Measurements from ENCODE around the gene PTPRD. TPM values are rescaled to one million over a fixed set of nuclear protein-coding genes. Genes with fewer than 3 reads are reported as not detected.

PTPRD gene
- total and polyA plus RNA-seq, 4 donors: 97.4 to 229 (median 161) TPM

DNA sequence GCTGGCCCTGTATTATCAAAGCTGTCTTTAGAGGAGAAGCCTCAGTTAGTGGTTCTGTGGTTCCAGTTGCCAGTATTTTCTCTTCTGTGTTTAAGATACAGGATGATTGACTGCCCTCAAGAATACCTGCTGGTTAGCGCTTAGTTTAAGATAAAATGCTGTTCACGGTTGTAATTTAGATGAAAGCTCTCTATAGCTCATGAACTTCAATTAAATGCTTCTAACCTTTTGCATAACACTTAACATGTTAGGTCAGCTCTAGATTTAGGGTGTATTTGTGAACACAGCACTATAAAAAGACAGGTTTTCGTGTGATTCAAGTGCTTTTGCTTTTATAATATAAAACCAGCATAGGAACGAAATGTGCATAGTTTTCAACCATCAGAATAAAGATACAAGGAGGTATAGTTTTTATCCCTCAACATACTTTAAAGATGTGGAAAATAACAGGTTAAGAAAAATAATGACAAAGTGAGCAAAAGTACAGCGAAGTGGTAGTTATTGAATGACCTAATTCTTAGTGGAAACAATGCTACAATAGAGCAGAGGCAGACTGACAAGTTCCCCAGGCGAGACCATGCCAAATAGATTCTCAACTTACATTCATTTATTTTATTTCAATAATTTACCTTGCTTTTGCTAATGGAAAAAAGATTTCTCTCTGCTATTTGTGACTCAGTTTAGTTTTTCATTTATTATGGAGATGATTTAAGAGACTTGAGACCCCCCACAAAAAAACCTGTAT is 2210.7 kb downstream of the PTPRD start:
- no CpG with 5 or more reads among the region's 6 CpGs for WGBS (ENCODE audit: insufficient coverage)
- DNase-seq (ENCODE audit: low read depth in 4 of 6, low spot score in 6 of 6): peak in 1 of 6 donors; percentile 14
- H3K27me3 ChIP-seq (ENCODE audit: control insufficient read depth, insufficient read depth, low read length): no peaks in the 10 kb centered on the region
- no peaks in the 10 kb centered on the region for H3K36me3 ChIP-seq (ENCODE audit: control insufficient read depth, insufficient read depth, low read length)
- H3K4me3 ChIP-seq (ENCODE audit: low read depth, low read length): no peak overlapping the region
- no peaks in the 10 kb centered on the region for H3K4me1 ChIP-seq (ENCODE audit: control insufficient read depth, insufficient read depth, low read length)
- H3K9me3 ChIP-seq (ENCODE audit: control insufficient read depth, insufficient read depth, low read length): no peaks in the 10 kb centered on the region
- no peak overlapping the region for H3K27ac ChIP-seq (ENCODE audit: low read depth, low read length)

DNA sequence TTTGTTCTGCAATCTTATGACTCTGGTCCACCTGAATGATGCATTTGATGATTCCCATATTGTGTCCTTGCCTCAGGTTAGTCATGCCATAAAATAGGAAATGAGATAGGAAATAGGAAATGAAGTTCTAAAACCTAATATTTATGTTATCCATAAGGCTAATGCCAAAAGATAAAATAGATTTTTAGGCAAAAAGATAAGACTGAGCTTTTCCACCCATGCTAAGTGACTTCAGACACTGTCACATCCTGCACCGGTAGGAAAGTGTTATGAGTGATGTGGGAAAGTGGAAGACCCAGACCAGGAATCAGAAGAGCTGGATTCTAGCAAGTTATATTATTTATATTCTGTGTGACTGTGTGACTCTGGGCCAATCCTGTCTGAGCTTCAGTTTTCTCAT is 2212.4 kb downstream of the PTPRD start:
- H3K4me3 ChIP-seq (ENCODE audit: low read depth, low read length): no peak overlapping the region
- H3K27ac ChIP-seq (ENCODE audit: low read depth, low read length): no peak overlapping the region
- DNase-seq (ENCODE audit: low read depth in 4 of 6, low spot score in 6 of 6): no peak
- no peaks in the 10 kb centered on the region for H3K9me3 ChIP-seq (ENCODE audit: control insufficient read depth, insufficient read depth, low read length)
- H3K36me3 ChIP-seq (ENCODE audit: control insufficient read depth, insufficient read depth, low read length): no peaks in the 10 kb centered on the region
- H3K27me3 ChIP-seq (ENCODE audit: control insufficient read depth, insufficient read depth, low read length): no peaks in the 10 kb centered on the region
- no CpG with 5 or more reads among the region's 1 CpG for WGBS (ENCODE audit: insufficient coverage)
- no peaks in the 10 kb centered on the region for H3K4me1 ChIP-seq (ENCODE audit: control insufficient read depth, insufficient read depth, low read length)

DNA sequence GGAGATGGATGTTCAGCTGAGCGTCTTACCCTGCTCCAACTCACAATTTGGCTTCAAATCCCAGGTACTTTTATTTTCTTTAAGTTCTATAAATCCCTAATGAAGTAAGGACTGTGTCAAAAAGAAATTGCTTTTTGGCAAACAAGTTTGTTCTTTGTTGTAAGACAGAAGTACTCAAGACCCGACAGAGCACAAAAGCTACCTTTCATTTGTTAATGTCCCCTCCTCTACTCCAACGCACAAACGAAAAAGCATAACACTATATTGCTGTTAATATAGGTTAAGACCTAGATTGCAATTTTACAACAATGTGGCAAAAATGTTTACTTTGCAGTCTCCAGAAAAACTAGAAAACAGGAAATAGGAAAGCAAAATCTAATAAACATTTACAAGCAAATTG is 2217.8 kb downstream of the PTPRD start:
- H3K27me3 ChIP-seq (ENCODE audit: control insufficient read depth, insufficient read depth, low read length): no peaks in the 10 kb centered on the region
- H3K4me3 ChIP-seq (ENCODE audit: low read depth, low read length): no peak overlapping the region
- H3K9me3 ChIP-seq (ENCODE audit: control insufficient read depth, insufficient read depth, low read length): no peaks in the 10 kb centered on the region
- no peaks in the 10 kb centered on the region for H3K4me1 ChIP-seq (ENCODE audit: control insufficient read depth, insufficient read depth, low read length)
- H3K36me3 ChIP-seq (ENCODE audit: control insufficient read depth, insufficient read depth, low read length): no peaks in the 10 kb centered on the region
- DNase-seq (ENCODE audit: low read depth in 4 of 6, low spot score in 6 of 6): no peak
- no CpG with 5 or more reads among the region's 4 CpGs for WGBS (ENCODE audit: insufficient coverage)
- no peak overlapping the region for H3K27ac ChIP-seq (ENCODE audit: low read depth, low read length)

DNA sequence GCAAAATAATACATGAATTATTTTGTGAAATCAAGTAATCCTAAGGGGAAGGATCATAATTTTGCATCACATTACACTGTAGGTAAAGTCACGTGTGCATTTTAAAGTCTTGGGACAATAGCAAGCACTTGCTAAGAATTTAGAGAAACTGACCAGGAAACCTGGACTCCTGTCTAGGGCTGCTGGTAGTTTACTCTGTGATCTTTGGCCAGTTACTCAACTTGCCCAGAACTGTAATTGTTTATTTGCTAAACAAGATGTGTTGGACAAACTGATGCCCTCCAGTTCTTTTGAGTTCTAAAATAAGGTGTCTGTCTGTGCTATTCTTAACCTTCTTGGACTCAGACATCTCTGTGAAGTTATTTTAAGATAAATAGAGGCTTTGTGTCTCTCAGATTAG is 2218.5 kb downstream of the PTPRD start:
- H3K27ac ChIP-seq (ENCODE audit: low read depth, low read length): no peak overlapping the region

DNA sequence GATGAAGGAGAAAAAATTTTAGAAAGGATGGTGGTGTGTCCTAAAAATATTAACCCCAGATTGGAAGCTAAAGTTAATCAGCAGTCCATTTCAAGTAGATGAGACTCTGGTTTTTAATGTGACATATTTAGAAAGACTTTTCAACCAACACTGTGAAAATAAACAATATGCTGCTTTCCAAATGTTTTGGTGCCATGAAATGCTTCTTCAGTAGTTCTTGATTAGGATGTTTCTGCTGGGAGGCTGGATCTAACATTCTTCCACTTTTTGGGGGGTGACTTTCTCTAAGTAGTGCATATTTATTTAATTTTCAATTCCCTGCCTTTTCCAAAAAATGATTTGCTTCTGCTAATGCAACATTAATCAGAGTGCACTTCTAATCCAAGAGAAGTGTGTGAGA is 2219.9 kb downstream of the PTPRD start:
- H3K4me3 ChIP-seq (ENCODE audit: low read depth, low read length): no peak overlapping the region
- no peaks in the 10 kb centered on the region for H3K27me3 ChIP-seq (ENCODE audit: control insufficient read depth, insufficient read depth, low read length)
- no peaks in the 10 kb centered on the region for H3K4me1 ChIP-seq (ENCODE audit: control insufficient read depth, insufficient read depth, low read length)
- DNase-seq (ENCODE audit: low read depth in 4 of 6, low spot score in 6 of 6): no peak
- H3K9me3 ChIP-seq (ENCODE audit: control insufficient read depth, insufficient read depth, low read length): no peaks in the 10 kb centered on the region
- H3K27ac ChIP-seq (ENCODE audit: low read depth, low read length): no peak overlapping the region
- H3K36me3 ChIP-seq (ENCODE audit: control insufficient read depth, insufficient read depth, low read length): no peaks in the 10 kb centered on the region

More for the DNA sequence above, 2218.5 kb downstream of the PTPRD start:
- Histone ChIP-seq H3K4me3 (ENCODE audit: low read depth, low read length) (no peak overlapping the region), H3K4me1 (ENCODE audit: control insufficient read depth, insufficient read depth, low read length) (no peaks in the 10 kb centered on the region), H3K27me3 (ENCODE audit: control insufficient read depth, insufficient read depth, low read length) (no peaks in the 10 kb centered on the region), H3K9me3 (ENCODE audit: control insufficient read depth, insufficient read depth, low read length) (no peaks in the 10 kb centered on the region), H3K36me3 (ENCODE audit: control insufficient read depth, insufficient read depth, low read length) (no peaks in the 10 kb centered on the region)
- DNase-seq (ENCODE audit: low read depth in 4 of 6, low spot score in 6 of 6): no peak
- WGBS (ENCODE audit: insufficient coverage): 83% methylated on average over 1 of the region's 1 CpG

DNA sequence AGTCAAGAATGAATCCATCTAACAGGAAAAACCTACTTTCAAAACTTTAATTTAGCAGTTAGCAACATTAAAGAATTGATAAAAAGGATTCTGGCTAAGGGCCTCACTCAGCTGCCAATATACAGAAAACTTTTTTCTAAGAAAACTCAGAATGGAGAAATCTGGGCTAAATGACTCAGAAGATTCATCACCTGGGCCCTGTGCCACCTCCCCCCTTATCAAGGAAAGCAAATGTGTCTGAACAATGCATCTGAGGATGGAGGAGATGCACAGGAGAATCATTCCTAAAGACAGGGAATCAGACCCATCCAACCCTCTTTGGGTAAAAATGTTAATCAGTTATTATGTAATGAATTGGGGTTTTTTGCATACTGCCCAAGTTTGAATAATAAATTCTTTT is 2221.2 kb downstream of the PTPRD start:
- DNase-seq (ENCODE audit: low read depth in 4 of 6, low spot score in 6 of 6): no peak
- Histone ChIP-seq H3K9me3 (ENCODE audit: control insufficient read depth, insufficient read depth, low read length) (no peaks in the 10 kb centered on the region), H3K4me3 (ENCODE audit: low read depth, low read length) (no peak overlapping the region), H3K4me1 (ENCODE audit: control insufficient read depth, insufficient read depth, low read length) (no peaks in the 10 kb centered on the region), H3K27me3 (ENCODE audit: control insufficient read depth, insufficient read depth, low read length) (no peaks in the 10 kb centered on the region), H3K36me3 (ENCODE audit: control insufficient read depth, insufficient read depth, low read length) (no peaks in the 10 kb centered on the region), H3K27ac (ENCODE audit: low read depth, low read length) (no peak overlapping the region)

DNA sequence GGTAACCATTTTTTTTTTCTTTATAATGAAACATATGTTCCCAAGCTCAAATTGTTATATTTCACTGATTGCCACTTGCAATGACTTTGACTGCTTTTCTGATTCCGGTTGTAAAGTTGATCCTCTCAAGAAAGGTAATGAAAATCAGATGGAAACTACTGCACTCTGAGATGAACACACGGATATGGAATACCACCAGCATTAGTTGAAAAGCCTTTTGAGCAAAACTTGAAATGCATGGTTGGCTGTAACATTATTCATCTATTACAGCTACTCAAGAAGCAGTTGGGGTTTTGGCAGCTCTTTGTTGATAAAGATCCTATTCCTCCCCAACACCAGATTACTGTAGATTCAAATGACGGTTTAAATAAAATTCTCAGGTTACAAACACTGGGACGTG is 2221.7 kb downstream of the PTPRD start:
- no peak for DNase-seq (ENCODE audit: low read depth in 4 of 6, low spot score in 6 of 6)
- Histone ChIP-seq H3K4me3 (ENCODE audit: low read depth, low read length) (no peak overlapping the region), H3K27ac (ENCODE audit: low read depth, low read length) (no peak overlapping the region), H3K27me3 (ENCODE audit: control insufficient read depth, insufficient read depth, low read length) (no peaks in the 10 kb centered on the region), H3K9me3 (ENCODE audit: control insufficient read depth, insufficient read depth, low read length) (no peaks in the 10 kb centered on the region), H3K36me3 (ENCODE audit: control insufficient read depth, insufficient read depth, low read length) (no peaks in the 10 kb centered on the region), H3K4me1 (ENCODE audit: control insufficient read depth, insufficient read depth, low read length) (no peaks in the 10 kb centered on the region)
- 100% methylated on average over 1 of the region's 4 CpGs for WGBS (ENCODE audit: insufficient coverage)

DNA sequence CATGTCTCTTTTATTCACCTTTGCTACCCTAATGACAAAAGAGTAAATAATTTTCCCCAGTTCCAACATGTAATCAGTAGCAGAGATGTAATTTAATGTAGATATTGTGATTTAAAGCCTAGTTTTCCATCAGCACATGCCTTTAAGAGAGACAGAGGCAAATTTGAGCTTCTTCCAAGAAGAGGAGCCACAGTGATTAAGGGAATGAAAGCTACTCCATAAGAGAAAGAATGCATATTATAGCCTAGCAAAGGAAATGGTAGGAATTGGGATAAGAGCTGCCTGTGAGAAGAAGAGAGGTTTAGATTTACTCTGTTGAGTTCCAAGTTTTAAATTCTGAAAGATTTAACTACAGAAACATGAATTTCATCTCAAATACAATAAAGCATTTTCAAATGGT is 2222.2 kb downstream of the PTPRD start:
- no peak for DNase-seq (ENCODE audit: low read depth in 4 of 6, low spot score in 6 of 6)
- Histone ChIP-seq H3K4me3 (ENCODE audit: low read depth, low read length) (no peak overlapping the region), H3K9me3 (ENCODE audit: control insufficient read depth, insufficient read depth, low read length) (no peaks in the 10 kb centered on the region), H3K27me3 (ENCODE audit: control insufficient read depth, insufficient read depth, low read length) (no peaks in the 10 kb centered on the region), H3K27ac (ENCODE audit: low read depth, low read length) (no peak overlapping the region), H3K4me1 (ENCODE audit: control insufficient read depth, insufficient read depth, low read length) (no peaks in the 10 kb centered on the region), H3K36me3 (ENCODE audit: control insufficient read depth, insufficient read depth, low read length) (no peaks in the 10 kb centered on the region)

DNA sequence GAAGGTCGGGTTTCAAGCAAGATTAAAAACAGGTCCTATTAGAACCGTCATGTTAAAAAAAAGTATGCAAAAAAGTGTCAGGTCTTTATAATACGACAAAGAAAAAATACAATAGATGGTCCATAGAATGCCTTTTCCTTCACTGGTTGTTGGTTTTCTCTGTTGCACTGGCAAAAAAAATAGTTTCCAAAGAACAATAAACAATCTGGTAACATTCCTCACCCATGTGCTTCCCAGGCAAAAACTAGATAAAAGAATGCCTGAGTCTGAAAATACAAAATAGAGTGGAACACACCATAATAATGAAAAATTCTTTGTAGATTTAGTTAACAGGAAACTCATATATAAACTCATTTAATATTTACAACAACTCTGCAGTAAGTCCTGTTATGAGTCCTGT is 2223.3 kb downstream of the PTPRD start:
- no peaks in the 10 kb centered on the region for H3K4me1 ChIP-seq (ENCODE audit: control insufficient read depth, insufficient read depth, low read length)
- no peaks in the 10 kb centered on the region for H3K9me3 ChIP-seq (ENCODE audit: control insufficient read depth, insufficient read depth, low read length)
- DNase-seq (ENCODE audit: low read depth in 4 of 6, low spot score in 6 of 6): no peak
- no CpG with 5 or more reads among the region's 3 CpGs for WGBS (ENCODE audit: insufficient coverage)
- no peaks in the 10 kb centered on the region for H3K27me3 ChIP-seq (ENCODE audit: control insufficient read depth, insufficient read depth, low read length)
- H3K4me3 ChIP-seq (ENCODE audit: low read depth, low read length): no peak overlapping the region
- peaks cover under 1% of the 10 kb centered on the region for H3K36me3 ChIP-seq (ENCODE audit: control insufficient read depth, insufficient read depth, low read length)
- H3K27ac ChIP-seq (ENCODE audit: low read depth, low read length): no peak overlapping the region

DNA sequence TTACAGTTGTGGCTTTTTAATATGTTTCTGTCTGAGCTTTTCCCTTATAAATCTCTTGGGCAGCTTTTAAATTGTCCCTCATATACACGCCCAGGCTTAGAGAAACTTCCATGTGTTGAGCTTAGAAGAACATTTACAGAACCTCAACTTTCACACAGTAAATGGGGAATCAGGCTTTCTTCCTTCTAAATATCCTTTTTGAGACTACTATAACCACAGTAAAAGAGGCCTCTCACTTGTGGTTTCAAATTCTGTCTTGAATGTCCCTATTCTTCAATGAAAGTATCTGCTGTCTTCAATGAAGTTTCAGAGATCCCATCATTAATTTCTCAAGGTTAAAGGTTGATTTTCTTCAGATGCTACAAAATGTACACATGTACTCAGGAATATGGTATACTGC is 2224.7 kb downstream of the PTPRD start:
- WGBS (ENCODE audit: insufficient coverage): no CpG with 5 or more reads among the region's 1 CpG
- Histone ChIP-seq H3K27ac (ENCODE audit: low read depth, low read length) (no peak overlapping the region), H3K27me3 (ENCODE audit: control insufficient read depth, insufficient read depth, low read length) (no peaks in the 10 kb centered on the region), H3K4me1 (ENCODE audit: control insufficient read depth, insufficient read depth, low read length) (no peaks in the 10 kb centered on the region), H3K36me3 (ENCODE audit: control insufficient read depth, insufficient read depth, low read length) (peaks cover 3% of the 10 kb centered on the region), H3K9me3 (ENCODE audit: control insufficient read depth, insufficient read depth, low read length) (no peaks in the 10 kb centered on the region), H3K4me3 (ENCODE audit: low read depth, low read length) (no peak overlapping the region)
- DNase-seq (ENCODE audit: low read depth in 4 of 6, low spot score in 6 of 6): no peak

All from spinal cord (tissue), 10 donors.